Activated CD8-positive, alpha-beta T cell treated with anti-CD3 and anti-CD28 coated beads for 36 hours (primary cell): ENCODE data around the gene USP14. TPM values are rescaled to one million over a fixed set of nuclear protein-coding genes. Genes with fewer than 3 reads are reported as not detected.
"Not testable (repeated sequence)": the region's sequence is repeated elsewhere in the genome, so short reads cannot be mapped to it uniquely, and the experiment has no call there.

Source experiments
- ATAC-seq: fragments of 200-7000 bp; cut with Tn5 transposase; one replicate; pipeline ENCODE4 v1.10.0; 2021; ENCODE audit warnings: mild to moderate bottlenecking, moderate library complexity
- CTCF ChIA-PET: fragments of 350-600 bp; sonication (Branson Sonifier 250); formaldehyde crosslinking; loops from one replicate; lab custom pipeline; 2021; ENCODE audit warnings: antibody characterized with exemption; lab: Charles Lee
- POLR2A ChIA-PET: fragments of 350-600 bp; sonication (Branson Sonifier 250); formaldehyde crosslinking; loops from one replicate; lab custom pipeline; 2021; ENCODE audit warnings: antibody characterized with exemption; lab: Charles Lee
- DNase-seq: peaks from one replicate; pipeline ENCODE4 v3.0.0-alpha.2; 2020
- H3K27ac Mint-ChIP-seq: one replicate; pipeline ENCODE4 v1.8.0; 2021; ENCODE audit warnings: mild to moderate bottlenecking, mixed read lengths
- H3K27me3 Mint-ChIP-seq: one replicate; pipeline ENCODE4 v1.8.0; 2021; ENCODE audit warnings: mixed read lengths
- H3K36me3 Mint-ChIP-seq: one replicate; pipeline ENCODE4 v1.8.0; 2021; ENCODE audit warnings: low read depth, mixed read lengths
- H3K4me1 Mint-ChIP-seq: one replicate; pipeline ENCODE4 v1.8.0; 2021; ENCODE audit warnings: low read depth, mixed read lengths
- H3K4me3 Mint-ChIP-seq: one replicate; pipeline ENCODE4 v1.8.0; 2021; ENCODE audit warnings: mild to moderate bottlenecking, moderate library complexity, mixed read lengths
- H3K9me3 Mint-ChIP-seq: one replicate; pipeline ENCODE4 v1.8.0; 2021; ENCODE audit warnings: mixed read lengths
- intact Hi-C: fragments of 100-400 bp; cut with micrococcal nuclease; formaldehyde crosslinking; loops from one replicate; pipeline ENCODE4 v1.10.0; 2022
- total RNA-seq, 2 experiments: library from RNA; stranded (reverse); gene quantifications; one replicate each; pipeline ENCODE4 v1.2.3, GENCODE V29; 2021
- TF ChIP-seq, protein P1 (sequence below): fragments of 200-600 bp; IDR thresholded peaks from one replicate; pipeline ENCODE4 v1.8.0; 2022; ENCODE audit warnings: antibody characterized with exemption, mild to moderate bottlenecking

Gene USP14
- 10 to 100 TPM; 94.6 to 96.2 TPM for total RNA-seq

- peak; percentile 98 for ATAC-seq
- peak within 1 kb of the TSS; percentile 92 for H3K4me3 Mint-ChIP-seq
- H3K4me1 Mint-ChIP-seq: peaks cover 24% of the 10 kb centered on the region
- H3K27me3 Mint-ChIP-seq: no peaks in the 10 kb centered on the region
- ChIA-PET POLR2A (interaction anchor here (0.9 to 2.1 kb wide), 3 partner anchors 22 to 110 kb away, joined by 4 to 10 read pairs (median 5); partner anchors contain the start of gene THOC1), CTCF (no interaction called here)
- TF ChIP-seq, protein P1, sequence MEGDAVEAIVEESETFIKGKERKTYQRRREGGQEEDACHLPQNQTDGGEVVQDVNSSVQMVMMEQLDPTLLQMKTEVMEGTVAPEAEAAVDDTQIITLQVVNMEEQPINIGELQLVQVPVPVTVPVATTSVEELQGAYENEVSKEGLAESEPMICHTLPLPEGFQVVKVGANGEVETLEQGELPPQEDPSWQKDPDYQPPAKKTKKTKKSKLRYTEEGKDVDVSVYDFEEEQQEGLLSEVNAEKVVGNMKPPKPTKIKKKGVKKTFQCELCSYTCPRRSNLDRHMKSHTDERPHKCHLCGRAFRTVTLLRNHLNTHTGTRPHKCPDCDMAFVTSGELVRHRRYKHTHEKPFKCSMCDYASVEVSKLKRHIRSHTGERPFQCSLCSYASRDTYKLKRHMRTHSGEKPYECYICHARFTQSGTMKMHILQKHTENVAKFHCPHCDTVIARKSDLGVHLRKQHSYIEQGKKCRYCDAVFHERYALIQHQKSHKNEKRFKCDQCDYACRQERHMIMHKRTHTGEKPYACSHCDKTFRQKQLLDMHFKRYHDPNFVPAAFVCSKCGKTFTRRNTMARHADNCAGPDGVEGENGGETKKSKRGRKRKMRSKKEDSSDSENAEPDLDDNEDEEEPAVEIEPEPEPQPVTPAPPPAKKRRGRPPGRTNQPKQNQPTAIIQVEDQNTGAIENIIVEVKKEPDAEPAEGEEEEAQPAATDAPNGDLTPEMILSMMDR: no peak
- peak; percentile 98 for DNase-seq
- H3K9me3 Mint-ChIP-seq: no peaks in the 10 kb centered on the region
- H3K36me3 Mint-ChIP-seq: peaks cover 19% of the 10 kb centered on the region
- peak within 1 kb of the TSS; percentile 95 for H3K27ac Mint-ChIP-seq
- intact Hi-C loops: loop anchor here (2.0 kb wide), 1 partner anchor 62 kb away; no protein-coding TSS in a partner anchor
These were observed at the start of gene USP14 for GRCh38 chr18:158128-159036. TSS of gene USP14 (plus strand) at chr18:158557. CDS start at chr18:158699, 142 bp downstream.

DNA sequence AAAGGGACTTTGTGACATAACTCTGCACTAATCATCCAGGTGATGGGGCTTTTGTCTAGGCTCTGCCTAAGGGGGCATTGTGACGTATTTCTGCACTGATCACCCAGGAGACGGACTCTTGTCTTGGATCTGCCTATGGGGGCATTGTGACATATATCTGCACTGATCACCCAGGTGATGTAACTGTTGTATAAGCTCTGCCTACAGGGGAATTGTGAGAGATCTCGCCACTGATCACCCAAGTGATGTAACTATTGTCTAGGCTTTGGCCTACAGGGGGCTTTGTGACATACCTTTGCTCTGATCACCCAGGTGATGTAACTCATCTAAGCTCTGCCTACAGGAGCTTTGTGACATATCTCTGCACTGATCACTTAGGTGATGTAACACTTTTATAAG lies 49.7 kb upstream of the USP14 start:
- H3K4me3 Mint-ChIP-seq, intact Hi-C loops, H3K27ac Mint-ChIP-seq, DNase-seq, CTCF ChIA-PET, H3K36me3 Mint-ChIP-seq, H3K27me3 Mint-ChIP-seq, POLR2A ChIA-PET, ATAC-seq: not testable (repeated sequence)
- H3K9me3 Mint-ChIP-seq: peaks cover 29% of the 10 kb centered on the region
- peaks cover 17% of the 10 kb centered on the region for H3K4me1 Mint-ChIP-seq

DNA sequence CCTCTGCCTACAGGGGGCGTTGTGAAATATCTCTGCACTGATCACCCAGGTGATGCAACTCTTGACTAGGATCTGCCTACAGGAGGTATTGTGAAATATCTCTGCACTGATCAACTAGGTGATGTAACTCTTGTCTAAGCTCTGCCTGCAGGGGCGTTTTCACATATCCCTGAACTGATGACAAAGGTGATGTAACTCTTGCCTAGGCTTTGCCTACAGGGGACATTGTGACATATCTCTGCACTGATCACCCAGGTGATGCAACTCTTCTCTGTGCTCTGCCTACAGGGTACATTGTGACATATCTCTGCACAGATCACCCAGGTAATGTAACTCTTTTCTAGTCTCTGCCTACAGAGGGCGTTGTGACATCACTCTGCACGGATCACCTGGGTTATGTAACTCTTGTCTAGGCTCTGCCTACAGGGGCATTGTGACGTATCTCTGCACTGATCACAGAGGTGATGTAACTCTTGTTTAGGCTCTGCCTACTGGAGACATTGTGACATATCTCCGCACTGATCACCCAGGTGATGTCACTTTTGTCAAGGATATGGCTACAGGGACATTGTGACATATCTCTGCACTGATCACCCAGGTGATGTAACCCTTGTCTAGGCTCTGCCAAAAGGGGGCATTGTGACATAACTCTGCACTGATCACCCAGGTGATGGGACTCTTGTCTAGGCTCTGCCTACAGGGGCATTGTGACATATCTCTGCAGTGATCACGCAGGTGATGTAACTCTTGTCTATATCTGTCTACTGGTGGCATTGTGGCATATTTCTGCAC lies 49.0 kb upstream of the USP14 start:
- DNase-seq: peak; percentile 73
- intact Hi-C loops, H3K27me3 Mint-ChIP-seq, POLR2A ChIA-PET, H3K4me3 Mint-ChIP-seq, H3K36me3 Mint-ChIP-seq, CTCF ChIA-PET, ATAC-seq: not testable (repeated sequence)
- peak overlapping the region; percentile 7 for H3K27ac Mint-ChIP-seq
- TF ChIP-seq, protein P1: peak; percentile 9
- H3K9me3 Mint-ChIP-seq: peaks cover 29% of the 10 kb centered on the region
- peaks cover 17% of the 10 kb centered on the region for H3K4me1 Mint-ChIP-seq

DNA sequence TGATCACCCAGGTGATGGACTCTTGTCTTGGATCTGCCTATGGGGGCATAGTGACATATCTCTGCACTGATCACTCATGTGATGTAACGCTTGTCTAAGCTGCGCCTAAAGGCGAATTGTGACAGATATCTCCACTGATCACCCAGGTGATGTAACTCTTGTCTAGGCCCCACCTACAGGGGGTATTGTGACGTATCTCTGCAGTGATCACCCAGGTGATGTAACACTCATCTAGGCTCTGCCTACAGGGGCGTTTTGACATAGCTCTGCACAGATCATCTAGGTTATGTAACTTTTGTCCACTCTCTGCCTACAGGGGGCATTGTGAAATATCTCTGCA lies 48.5 kb upstream of the USP14 start:
- ATAC-seq, H3K36me3 Mint-ChIP-seq, CTCF ChIA-PET, H3K27me3 Mint-ChIP-seq, intact Hi-C loops, H3K4me3 Mint-ChIP-seq, POLR2A ChIA-PET: not testable (repeated sequence)
- peak; percentile 8 for DNase-seq
- H3K27ac Mint-ChIP-seq: peak overlapping the region; percentile 0
- peaks cover 17% of the 10 kb centered on the region for H3K4me1 Mint-ChIP-seq
- peaks cover 29% of the 10 kb centered on the region for H3K9me3 Mint-ChIP-seq

DNA sequence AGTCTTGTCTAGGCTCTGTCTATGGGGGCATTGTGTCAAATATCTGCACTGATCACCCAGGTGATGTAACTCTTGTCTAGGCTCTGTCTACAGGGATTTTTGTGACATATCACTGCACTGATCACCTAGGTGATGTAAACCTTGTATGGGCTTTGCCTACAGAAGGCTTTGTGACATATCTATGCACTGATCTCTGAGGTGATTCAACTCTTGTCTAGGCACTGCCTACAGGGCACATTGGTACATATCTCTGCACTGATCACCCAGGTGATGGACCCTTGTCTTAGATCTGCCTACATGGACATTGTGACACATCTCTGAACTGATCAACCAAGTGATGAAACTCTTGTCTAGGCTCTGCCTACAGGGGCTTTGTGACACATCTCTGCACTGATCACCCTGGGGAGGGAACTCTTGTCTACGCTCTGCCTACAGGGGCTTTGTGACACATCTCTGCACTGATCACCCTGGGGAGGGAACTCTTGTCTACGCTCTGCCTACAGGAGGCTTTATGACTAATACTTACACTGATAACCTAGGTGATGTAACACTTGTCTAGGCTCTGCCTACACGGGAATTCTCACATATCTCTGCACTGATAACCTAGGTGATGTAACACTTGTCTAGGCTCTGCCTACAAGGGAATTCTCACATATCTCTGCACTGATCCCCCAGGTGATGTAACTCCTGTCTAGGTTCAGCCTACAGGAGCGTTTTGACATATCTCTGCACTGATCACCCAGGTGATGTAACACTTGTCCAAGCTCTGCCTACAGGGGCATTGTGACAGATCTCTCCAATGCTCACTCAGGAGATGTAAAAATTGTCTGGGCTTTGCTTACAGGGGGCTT lies 47.8 kb upstream of the USP14 start:
- H3K27me3 Mint-ChIP-seq, intact Hi-C loops, ATAC-seq, POLR2A ChIA-PET, H3K36me3 Mint-ChIP-seq, CTCF ChIA-PET: not testable (repeated sequence)
- Mint-ChIP-seq H3K9me3 (peaks cover 29% of the 10 kb centered on the region), H3K4me3 (peak overlapping the region; percentile 74), H3K4me1 (peaks cover 17% of the 10 kb centered on the region), H3K27ac (peak overlapping the region; percentile 90)
- DNase-seq: peak; percentile 60
